Left lobe of liver (tissue), 2 donors: ENCODE measurements around the gene SYN1. TPM values are rescaled to one million over a fixed set of nuclear protein-coding genes. Genes with fewer than 3 reads are reported as not detected.

Experiments
- ATAC-seq: fragments of 200-7000 bp; cut with Tn5 transposase; one replicate; pipeline ENCODE4 v1.9.1; 2020; ENCODE audit warnings: mild to moderate bottlenecking, moderate library complexity
- DNase-seq: peaks from one replicate; pipeline ENCODE4 v3.0.0-alpha.2; 2020; ENCODE audit warnings: low spot score
- total RNA-seq: library from RNA; stranded (reverse); gene quantifications from one replicate; pipeline ENCODE4 v1.2.1, GENCODE V29; 2021
- donor health status: DM: no; HTN: no; CAD: no; lungs with moderate emphysema.
- donor health status: DM: no; HTN: yes; CAD: no.

The SYN1 gene
- total RNA-seq, 1 donor from 2014 or later, result 0.15 TPM

GRCh38 chrX:47574547-47575301, 44.9 kb downstream of the SYN1 start:
- no peak for ATAC-seq
- DNase-seq, result no peak

GRCh38 chrX:47574076-47574546, 45.5 kb downstream of the SYN1 start:
- DNase-seq (no peak), ATAC-seq (no peak)

GRCh38 chrX:47573341-47574075, 46.1 kb downstream of the SYN1 start:
- DNase-seq (no peak), ATAC-seq (peak; percentile 31)

- ATAC-seq (peak; percentile 16), DNase-seq (no peak)
These were observed 46.8 kb downstream of the SYN1 start for GRCh38 chrX:47572773-47573340.

DNA sequence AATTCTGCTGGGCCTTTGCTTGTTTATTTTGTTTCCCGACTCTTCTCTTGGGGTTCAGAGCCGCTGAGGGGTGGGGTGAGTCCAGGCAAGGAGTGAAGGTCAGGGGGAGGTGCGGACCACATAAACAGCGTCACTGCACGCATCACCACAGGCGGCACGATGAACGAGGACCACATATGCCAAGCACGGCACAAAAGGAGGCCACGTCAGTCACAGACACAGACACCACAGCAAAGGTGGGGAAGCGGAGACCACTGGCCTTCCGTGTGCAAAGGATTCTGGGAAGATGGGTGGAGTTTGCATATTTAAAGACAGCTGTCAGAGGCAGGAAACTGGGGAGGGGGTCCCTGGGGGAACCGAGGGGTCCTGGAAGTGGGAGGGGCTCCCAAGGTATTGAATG, 47.8 kb downstream of the SYN1 start:
- ATAC-seq, result no peak
- DNase-seq, result no peak

DNA sequence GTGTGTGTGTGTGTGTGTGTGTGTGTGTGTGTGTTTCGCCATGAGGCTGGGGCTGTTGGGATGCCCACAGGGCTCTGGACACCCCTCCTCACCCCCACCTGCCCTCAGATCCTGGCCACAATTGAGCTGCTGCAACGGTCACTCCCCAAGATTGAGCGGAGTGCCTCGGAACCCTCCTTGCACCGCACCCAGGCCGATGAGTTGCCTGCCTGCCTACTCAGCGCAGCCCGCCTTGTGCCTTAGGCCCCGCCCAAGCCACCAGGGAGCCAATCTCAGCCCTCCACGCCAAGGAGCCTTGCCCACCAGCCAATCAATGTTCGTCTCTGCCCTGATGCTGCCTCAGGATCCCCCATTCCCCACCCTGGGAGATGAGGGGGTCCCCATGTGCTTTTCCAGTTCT, 48.4 kb downstream of the SYN1 start:
- no peak for ATAC-seq
- no peak for DNase-seq

DNA sequence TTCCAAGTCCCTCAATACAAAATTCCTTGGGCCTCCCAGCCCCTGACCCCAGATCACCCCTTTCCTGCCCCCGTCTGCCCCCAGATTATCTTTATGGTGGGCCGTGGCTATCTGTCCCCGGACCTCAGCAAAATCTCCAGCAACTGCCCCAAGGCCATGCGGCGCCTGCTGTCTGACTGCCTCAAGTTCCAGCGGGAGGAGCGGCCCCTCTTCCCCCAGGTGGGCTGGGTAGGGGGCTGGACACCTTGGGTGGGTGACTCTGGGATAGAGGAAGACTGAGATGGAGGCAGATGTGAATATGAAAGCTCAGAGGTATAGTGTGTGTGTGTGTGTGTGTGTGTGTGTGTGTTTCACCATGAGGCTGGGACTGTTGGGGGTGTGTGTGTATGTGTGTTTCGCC, 48.9 kb downstream of the SYN1 start:
- DNase-seq (no peak), ATAC-seq (no peak)

- no peak for DNase-seq
- peak; percentile 36 for ATAC-seq
These were observed 50.9 kb downstream of the SYN1 start for GRCh38 chrX:47568656-47569295.

DNA sequence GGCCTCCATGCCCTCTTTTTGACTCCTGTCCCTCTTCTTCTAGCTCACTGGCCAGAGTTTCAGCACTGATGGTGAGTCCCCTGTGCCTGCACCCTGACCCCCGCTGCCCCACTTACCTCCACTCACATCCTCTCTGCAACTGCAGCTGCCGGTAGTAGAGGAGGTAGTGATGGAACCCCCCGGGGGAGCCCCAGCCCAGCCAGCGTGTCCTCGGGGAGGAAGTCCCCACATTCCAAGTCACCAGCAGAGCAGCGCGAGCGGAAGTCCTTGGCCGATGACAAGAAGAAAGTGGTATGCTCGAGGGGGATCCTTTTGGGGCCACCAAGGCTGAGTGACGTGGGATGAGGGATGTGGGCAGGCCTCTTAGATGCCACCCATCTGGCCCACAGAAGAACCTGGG, 52.8 kb downstream of the SYN1 start:
- DNase-seq (no peak), ATAC-seq (no peak)

DNA sequence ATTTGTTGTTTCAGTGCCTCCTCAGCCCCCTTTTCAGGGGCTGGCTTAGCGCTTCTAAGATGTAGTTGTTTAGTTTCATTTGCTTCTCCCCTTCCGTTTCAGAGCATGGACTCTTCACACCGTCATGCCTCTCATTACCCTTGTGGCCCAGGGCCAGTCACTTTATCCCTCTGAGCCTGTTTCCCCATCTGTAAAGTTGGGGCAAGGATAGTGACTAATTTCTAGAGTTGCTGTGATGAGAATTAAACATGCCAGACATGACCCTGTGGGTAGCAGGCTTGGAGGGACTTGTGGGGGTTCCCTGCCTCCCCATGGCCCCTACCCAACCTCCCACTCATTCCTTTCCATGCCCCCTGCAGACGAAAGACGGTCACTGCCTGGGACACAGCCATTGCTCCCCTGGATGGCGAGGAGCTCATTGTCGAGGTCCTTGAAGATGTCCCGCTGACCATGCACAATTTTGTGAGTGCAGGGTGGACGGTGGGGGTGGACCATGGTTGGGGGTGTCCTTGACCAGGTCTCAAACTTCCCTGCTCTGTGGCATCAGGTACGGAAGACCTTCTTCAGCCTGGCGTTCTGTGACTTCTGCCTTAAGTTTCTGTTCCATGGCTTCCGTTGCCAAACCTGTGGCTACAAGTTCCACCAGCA, 55.1 kb downstream of the SYN1 start:
- no peak for ATAC-seq
- no peak for DNase-seq

- DNase-seq, result no peak
- ATAC-seq, result no peak
These were observed 55.8 kb downstream of the SYN1 start for GRCh38 chrX:47563801-47564315.

- no peak for DNase-seq
- ATAC-seq, result no peak
These were observed 56.9 kb downstream of the SYN1 start for GRCh38 chrX:47562615-47563243.

GRCh38 chrX:47561659-47562151, 58.0 kb downstream of the SYN1 start:
- DNase-seq (no peak), ATAC-seq (no peak)

GRCh38 chrX:47560934-47561658, 58.6 kb downstream of the SYN1 start, which contains the start of gene ARAF:
ARAF (plus strand) TSS chrX:47561205; CDS start chrX:47562968, 1,763 bp downstream.
- ATAC-seq (peak; percentile 88), DNase-seq (peak; percentile 98)

- DNase-seq, result no peak
- ATAC-seq, result no peak
These were observed 59.3 kb downstream of the SYN1 start for GRCh38 chrX:47560179-47560933.

GRCh38 chrX:47558436-47558835, 61.2 kb downstream of the SYN1 start:
- ATAC-seq (peak; percentile 28), DNase-seq (no peak)

GRCh38 chrX:47556045-47556623, 63.5 kb downstream of the SYN1 start:
- ATAC-seq (peak; percentile 74), DNase-seq (peak; percentile 82)

- DNase-seq (no peak), ATAC-seq (no peak)
These were observed 76.2 kb downstream of the SYN1 start for GRCh38 chrX:47543496-47543895.
